ENCODE measurements around the gene JMJD8.

DNA sequence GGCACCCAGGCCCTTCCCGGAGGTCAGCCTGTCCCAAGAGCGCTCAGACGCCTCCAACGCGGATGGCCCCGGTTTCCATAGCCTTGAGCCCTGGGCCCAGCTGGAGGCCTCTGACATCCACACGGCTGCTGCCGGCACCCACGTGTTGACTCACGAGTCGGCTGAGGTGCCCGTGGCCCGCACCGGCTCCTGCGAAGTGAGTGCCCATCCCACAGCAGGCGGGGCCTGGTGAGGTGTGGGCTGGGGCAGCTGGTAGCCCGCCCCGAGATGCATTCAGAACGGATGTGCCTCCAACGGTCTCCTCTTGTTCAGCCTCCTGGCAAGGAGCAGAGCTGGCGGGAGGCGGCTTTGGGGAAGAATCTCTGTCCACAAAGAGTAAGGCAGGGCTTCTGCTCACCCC, 32.3 kb downstream of the JMJD8 start:
- TF ChIP-seq, protein P1, sequence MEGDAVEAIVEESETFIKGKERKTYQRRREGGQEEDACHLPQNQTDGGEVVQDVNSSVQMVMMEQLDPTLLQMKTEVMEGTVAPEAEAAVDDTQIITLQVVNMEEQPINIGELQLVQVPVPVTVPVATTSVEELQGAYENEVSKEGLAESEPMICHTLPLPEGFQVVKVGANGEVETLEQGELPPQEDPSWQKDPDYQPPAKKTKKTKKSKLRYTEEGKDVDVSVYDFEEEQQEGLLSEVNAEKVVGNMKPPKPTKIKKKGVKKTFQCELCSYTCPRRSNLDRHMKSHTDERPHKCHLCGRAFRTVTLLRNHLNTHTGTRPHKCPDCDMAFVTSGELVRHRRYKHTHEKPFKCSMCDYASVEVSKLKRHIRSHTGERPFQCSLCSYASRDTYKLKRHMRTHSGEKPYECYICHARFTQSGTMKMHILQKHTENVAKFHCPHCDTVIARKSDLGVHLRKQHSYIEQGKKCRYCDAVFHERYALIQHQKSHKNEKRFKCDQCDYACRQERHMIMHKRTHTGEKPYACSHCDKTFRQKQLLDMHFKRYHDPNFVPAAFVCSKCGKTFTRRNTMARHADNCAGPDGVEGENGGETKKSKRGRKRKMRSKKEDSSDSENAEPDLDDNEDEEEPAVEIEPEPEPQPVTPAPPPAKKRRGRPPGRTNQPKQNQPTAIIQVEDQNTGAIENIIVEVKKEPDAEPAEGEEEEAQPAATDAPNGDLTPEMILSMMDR (IDR thresholded peaks at IDR 0.05) = no peak
- TF ChIP-seq POLR2AphosphoS5 (IDR thresholded peaks at IDR 0.05) = no peak

Data from transverse colon (tissue), 4 donors.